ENCODE results near the gene ALDH5A1.
A peak's percentile ranks its signal among the peaks of the same experiment; 100 is the strongest.

ALDH5A1 gene

DNA sequence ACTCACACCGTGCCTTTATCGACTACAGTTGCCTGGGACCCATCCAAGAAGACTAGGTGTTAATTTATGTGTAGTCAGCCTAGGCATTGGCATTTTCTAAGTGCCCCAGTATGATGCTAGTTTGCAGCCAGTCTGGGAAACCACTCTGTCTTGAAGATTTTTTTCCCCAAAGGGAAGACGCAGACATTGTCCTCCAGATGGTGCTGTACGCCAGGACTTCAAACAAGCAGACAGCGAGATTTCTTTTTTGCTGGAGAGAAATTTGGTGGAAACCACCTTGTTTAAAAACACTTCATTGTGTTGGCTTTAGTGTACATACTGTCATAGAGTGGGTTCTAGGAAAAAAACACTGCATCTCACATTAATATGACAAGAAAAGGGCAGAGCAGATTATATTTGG is 30.0 kb downstream of the ALDH5A1 start:
- DNase-seq (ENCODE audit: low read depth) = peak; percentile 53

DNA sequence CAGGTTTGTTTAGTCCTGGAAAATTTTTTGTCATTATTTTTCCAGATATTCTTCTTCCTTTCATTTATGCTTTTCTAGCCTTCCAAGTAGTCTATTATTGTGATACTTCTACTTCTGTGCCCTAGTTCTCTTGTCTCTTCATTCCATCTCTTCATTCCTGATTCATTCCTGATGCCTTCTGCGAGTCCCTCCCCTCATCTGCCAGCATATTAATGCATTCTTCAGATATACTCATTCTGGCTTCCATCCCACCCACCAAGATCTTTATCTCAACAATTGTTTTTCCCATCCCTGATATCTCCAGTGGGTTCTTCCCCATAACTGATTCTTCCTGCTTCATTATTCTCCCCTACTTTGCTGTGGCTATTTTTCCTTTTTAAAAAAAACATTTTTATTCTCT is 35.2 kb downstream of the ALDH5A1 start:
- DNase-seq (ENCODE audit: low read depth) = peak; percentile 58

DNA sequence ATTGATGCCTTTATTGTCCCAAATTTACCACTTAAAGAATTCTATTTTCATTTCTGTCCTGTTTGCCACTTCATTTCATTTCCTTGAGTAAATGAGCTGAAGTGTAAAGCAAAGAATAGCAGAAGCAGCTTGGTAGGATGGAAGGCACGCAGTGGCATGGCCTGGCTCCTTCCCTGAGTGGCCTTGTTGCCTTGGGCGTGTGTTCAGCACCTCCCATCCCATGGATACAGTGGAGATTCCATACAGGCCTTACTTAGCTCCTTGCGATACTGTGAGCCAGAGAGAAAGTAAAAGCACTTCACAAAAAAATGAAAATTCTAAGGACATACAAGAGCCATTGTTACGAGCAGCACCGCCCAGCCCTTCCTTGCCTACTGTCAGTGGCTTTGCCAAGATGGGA is 39.6 kb downstream of the ALDH5A1 start:
- no peak for DNase-seq (ENCODE audit: low read depth)

- no peak for DNase-seq (ENCODE audit: low read depth)
These were observed 40.4 kb downstream of the ALDH5A1 start for GRCh38 chr6:24535210-24535609.

- no peak for DNase-seq (ENCODE audit: low read depth)
These were observed 41.7 kb downstream of the ALDH5A1 start for GRCh38 chr6:24536466-24536865.

DNA sequence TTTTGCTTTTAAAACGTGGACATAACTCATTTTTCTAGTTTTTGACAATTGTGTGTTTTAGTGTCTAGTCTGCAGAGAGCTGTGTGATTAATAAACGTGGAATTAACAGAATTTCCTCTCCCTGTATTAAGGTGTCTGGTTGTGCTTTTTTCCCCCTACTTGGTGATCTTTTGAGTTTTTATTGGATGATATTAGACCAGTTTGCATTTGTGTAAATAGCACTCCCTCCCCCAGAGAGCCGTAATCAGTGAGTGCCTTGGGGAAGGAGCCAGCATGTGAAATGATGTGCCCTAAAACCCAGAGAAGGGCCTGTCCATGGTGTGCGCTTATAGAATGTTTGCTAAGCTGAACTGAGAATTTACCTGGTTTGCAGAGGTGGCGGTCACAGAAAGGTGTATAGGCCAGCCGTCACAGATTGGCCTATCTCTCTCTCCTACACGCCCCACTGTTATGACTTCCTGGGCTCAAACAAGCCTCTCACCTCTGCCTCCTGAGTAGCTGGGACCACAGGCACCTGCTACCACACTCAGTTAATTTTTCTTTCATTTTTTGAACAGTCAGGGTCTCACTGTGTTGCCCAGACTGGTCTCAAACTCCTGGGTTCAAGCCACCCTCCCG is 42.4 kb downstream of the ALDH5A1 start:
- peak; percentile 23 for DNase-seq (ENCODE audit: low read depth)

DNA sequence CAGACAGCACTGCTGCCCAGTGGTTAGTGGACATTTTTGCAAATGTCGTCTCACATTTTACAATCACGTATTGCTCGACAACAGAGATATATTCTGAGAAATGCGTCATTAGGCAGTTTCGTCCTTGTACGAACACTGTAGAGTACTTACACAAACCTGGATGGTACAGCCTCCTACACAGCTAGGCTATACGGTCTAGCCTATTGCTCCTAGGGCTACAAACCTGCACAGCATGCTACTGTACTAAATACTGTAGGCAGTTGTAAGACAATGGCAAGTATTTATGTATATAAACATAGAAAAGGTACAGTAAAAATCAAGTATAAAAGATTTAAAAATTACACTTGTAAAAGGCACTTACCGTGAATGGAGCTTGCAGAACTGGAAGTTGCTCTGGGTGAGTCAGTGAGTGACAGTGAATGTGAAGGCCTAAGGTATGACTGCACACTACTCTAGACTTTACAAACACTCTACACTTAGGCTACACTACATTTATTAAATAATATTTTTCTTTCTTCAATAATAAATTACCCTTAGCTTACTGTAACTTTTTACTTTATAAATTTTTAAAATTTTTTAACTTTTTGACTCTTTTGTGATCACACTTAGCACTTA is 43.1 kb downstream of the ALDH5A1 start:
- no peak for DNase-seq (ENCODE audit: low read depth)

DNA sequence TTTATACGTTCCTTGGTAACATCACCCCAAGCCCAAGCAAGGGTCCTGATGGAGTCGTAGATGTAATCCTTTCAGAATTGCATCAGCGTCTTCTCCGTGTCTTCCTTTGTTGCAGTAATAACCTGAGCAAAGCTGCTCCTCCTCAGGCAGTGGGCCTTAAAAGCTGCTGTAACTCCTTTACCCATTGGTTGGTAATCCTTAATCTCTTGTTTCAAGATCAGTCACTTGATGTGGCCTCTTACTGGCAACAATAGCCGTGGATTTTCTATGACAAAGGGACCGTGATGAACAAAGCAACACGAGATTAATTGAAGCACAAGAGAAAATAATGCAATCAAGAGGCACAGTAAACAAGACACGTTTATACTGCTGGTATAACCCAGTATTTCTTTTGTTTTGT is 44.6 kb downstream of the ALDH5A1 start:
- DNase-seq (ENCODE audit: low read depth) = no peak

- DNase-seq (ENCODE audit: low read depth) = no peak
These were observed 45.4 kb downstream of the ALDH5A1 start for GRCh38 chr6:24540197-24540596.

DNA sequence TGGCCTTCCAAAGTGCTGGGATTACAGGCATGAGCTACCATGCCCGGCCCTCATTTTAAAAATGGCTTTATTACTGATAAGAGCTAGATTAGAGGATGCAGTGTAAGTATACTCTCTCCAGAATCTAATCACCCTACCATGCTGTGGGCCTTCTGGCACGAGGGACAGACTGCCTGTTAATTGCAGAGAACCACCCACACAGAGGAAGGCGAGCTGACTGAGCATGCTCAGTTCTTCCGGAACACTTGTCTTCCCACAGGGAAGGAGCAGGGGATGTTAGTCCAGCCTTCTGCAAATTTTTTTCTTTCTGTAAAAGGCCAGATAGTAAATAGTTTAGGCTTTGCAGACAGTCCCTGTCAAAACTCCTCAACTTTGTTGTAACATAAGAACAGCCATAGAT is 48.9 kb downstream of the ALDH5A1 start:
- DNase-seq (ENCODE audit: low read depth) = no peak

GRCh38 chr6:24545183-24545582 is 50.4 kb downstream of the ALDH5A1 start:
- DNase-seq (ENCODE audit: low read depth) = no peak

DNA sequence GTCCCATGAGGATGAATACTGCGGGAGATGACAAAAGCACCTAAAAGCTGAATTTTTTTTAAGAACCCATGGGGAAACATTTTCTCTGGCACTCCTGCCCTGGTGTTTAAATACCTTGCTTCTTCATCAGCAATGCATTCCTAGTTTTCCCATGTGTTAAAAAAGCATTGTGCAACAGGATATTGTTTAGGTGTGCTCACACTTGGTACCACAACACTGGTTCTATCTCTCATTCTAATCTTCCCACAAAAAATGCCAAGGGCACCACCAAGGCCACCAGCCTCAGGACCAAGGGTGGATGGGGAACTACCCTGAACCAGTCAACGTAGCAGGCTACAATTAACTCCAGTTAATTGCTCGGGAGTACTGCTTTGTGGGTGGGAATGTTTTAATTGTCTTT is 50.9 kb downstream of the ALDH5A1 start:
- DNase-seq (ENCODE audit: low read depth) = no peak

GRCh38 chr6:24546439-24546838 is 51.7 kb downstream of the ALDH5A1 start:
- no peak for DNase-seq (ENCODE audit: low read depth)

DNA sequence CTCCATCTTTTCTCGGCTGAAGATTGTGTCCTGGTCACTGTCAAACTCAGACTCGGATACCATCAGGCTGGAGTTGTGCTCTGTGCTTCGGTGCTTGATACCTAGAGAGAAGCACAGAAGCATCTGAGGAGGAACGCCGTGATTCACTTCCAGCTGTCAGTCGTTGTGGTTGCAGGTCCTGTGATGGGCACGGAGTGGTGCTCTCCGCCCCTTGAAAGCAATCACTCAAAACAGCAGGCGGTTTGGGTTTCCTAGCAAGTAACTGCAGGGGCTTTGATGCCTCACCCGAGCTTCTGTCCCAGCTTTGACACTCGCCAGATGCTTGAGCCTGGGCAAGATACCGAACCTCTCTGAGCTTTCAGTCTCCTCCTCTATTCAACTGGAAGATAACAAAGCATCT is 52.5 kb downstream of the ALDH5A1 start:
- DNase-seq (ENCODE audit: low read depth) = peak; percentile 21

GRCh38 chr6:24549158-24549557 is 54.4 kb downstream of the ALDH5A1 start:
- no peak for DNase-seq (ENCODE audit: low read depth)

DNA sequence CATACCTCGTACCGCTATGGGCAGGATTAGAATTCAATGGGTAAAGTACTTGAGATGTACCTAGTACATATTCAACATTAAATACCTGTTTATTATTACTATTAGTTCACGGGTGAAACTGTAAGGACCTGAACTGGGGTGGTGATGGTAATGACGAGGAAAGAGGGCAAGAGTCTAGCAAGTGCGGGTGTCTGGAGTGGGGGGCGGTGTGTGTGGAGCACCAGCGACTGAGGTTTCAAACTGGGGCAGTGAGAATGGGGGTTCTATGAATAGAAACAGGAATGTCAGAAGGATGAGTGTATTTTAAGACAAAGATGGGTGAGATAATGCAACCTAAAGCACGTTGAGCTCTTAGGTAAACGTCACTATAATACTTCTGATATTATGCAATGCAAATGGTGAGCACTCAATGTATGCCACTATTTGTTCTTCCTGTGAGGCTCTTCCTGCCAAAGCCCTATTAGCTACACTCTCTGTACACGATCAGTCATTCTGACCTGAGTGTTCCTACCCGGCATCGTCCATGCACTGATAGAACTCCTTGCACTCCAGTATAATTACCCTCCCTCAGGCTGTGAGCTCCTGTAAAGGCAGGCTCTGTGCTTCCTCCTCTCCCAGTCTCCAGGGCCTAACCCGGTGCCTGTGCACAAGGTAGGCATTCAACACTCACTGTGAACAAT is 55.0 kb downstream of the ALDH5A1 start:
- no peak for DNase-seq (ENCODE audit: low read depth)

DNA sequence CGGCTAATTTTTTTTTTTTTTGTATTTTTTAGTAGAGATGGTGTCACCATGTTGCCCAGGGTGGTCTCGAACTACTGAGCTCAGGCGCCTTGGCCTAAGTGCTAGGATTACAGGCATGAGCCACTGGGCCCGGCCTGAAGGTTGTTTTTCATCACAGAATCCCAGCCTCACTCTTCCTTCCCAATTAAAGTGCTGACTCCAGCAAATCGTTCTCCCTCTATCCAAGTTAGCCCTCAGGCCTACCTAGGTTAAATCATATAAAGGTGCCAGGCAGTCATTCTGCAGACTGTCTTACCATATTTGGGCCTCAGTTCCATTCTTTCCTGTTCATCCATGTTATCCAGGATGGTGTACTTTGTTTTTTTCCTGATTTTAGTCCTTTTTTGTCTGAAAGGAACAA is 56.4 kb downstream of the ALDH5A1 start:
- no peak for DNase-seq (ENCODE audit: low read depth)

DNA sequence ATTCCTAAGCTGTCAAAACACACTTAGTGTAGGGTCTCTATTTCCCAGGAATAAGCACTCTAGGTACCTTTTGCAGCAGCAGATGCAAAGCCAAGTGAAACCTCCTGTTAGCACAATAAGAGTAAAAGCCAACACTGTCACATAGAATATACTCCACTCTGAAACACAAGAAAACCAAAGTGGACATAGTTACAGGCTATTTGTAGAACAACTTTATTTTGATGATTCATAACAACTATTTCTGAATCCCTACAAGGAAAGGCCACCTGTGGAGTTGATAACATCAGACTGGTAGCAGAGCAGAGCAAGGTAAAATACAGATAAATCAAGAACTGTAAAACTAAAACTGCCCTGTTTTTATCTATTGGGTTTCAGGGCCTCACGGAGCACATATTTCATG is 59.7 kb downstream of the ALDH5A1 start:
- no peak for DNase-seq (ENCODE audit: low read depth)

GRCh38 chr6:24558516-24558915 is 63.7 kb downstream of the ALDH5A1 start:
- no peak for DNase-seq (ENCODE audit: low read depth)

GRCh38 chr6:24564081-24564480 is 69.3 kb downstream of the ALDH5A1 start:
- no peak for DNase-seq (ENCODE audit: low read depth)

GRCh38 chr6:24565196-24565595 is 70.4 kb downstream of the ALDH5A1 start:
- DNase-seq (ENCODE audit: low read depth) = no peak

- DNase-seq (ENCODE audit: low read depth) = peak; percentile 29
These were observed 71.4 kb downstream of the ALDH5A1 start for GRCh38 chr6:24566020-24566767.

DNA sequence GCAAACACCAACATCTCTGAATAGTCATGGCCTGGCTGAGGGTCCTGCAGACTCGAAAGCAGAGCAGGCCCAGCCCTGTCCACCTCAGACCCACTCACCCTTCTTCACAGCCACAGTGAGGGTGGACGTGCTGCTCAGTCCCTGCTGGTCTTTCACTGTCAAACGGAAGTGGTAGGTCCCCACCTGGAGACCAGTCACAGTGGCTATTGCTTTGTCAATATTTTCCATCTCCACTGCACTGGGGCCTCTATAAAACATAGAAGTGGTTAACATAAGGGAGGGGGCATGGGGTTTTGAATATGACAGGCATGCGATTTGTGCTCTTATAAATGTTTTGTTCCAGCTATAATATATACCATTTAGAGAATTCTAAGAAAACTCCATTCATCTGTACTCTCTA is 73.9 kb downstream of the ALDH5A1 start:
- DNase-seq (ENCODE audit: low read depth) = no peak

Data from EH (cell line).